IMR-90 (cell line): ENCODE measurements around the gene TBXAS1. TPM values are rescaled to one million over a fixed set of nuclear protein-coding genes. Genes with fewer than 3 reads are reported as not detected.

Source experiments
- ATAC-seq: fragments of 200-7000 bp; cut with Tn5 transposase; 2 replicates; pipeline ENCODE4 v1.9.1; 2020; ENCODE audit warnings: low read depth, mild to moderate bottlenecking, moderate library complexity
- BruUV-seq: library from RNA; stranded (reverse); fragments of 400-500 nt; replicated peaks from 2 replicates; lab custom pipeline; 2021; lab: Mats Ljungman, UMichigan
- CTCF ChIA-PET: fragments of 300-600 bp; formaldehyde crosslinking; extraction: SDS; loops from one replicate; lab custom pipeline; 2021; ENCODE audit warnings: antibody characterized with exemption; lab: Yijun Ruan, JAX
- POLR2A ChIA-PET: fragments of 300-600 bp; sonication (Branson Sonifier 250); formaldehyde crosslinking; loops from one replicate; lab custom pipeline; 2022; ENCODE audit warnings: antibody characterized with exemption; ENCODE audit not compliant: unreplicated experiment; lab: Charles Lee
- DNase-seq: peaks from one replicate; pipeline ENCODE4 v3.0.0; 2013
- H2AFZ ChIP-seq: replicated peaks from 2 replicates; pipeline ENCODE3; 2013; ENCODE audit warnings: low read length, mild to moderate bottlenecking; ENCODE audit not compliant: poor library complexity
- H2AK5ac ChIP-seq: 2 replicates; pipeline ENCODE4 v1.6.1; 2013; ENCODE audit warnings: low read depth, low read length, inconsistent platforms
- H2AK9ac ChIP-seq: replicated peaks from 2 replicates; pipeline ENCODE3; 2013; ENCODE audit warnings: mild to moderate bottlenecking, low read depth, low read length, moderate library complexity; ENCODE audit not compliant: poor library complexity
- H2BK120ac ChIP-seq: 2 replicates; pipeline ENCODE4 v1.6.1; 2013; ENCODE audit warnings: low read depth, low read length, inconsistent platforms
- H2BK15ac ChIP-seq: 3 replicates; pipeline ENCODE4 v1.6.1; 2013; ENCODE audit warnings: low read depth, low read length, inconsistent platforms
- H2BK20ac ChIP-seq: 2 replicates; pipeline ENCODE4 v1.6.1; 2013; ENCODE audit warnings: low read depth, mild to moderate bottlenecking, inconsistent platforms, low read length, moderate library complexity
- H2BK5ac ChIP-seq: 2 replicates; pipeline ENCODE4 v1.6.1; 2013; ENCODE audit warnings: mild to moderate bottlenecking, low read depth, low read length, inconsistent platforms; ENCODE audit not compliant: poor library complexity, severe bottlenecking
- H3K14ac ChIP-seq: replicated peaks from 2 replicates; pipeline ENCODE4 v1.6.1; 2013; ENCODE audit warnings: low read depth, low read length, inconsistent platforms
- H3K18ac ChIP-seq: 2 replicates; pipeline ENCODE4 v1.6.1; 2013; ENCODE audit warnings: low read depth, low read length, control low read depth
- H3K23ac ChIP-seq: 2 replicates; pipeline ENCODE4 v1.6.1; 2013; ENCODE audit warnings: low read depth, low read length, inconsistent platforms
- H3K27ac ChIP-seq: 2 replicates; pipeline ENCODE4 v1.5.1; 2013; ENCODE audit warnings: mild to moderate bottlenecking, control low read depth, low read length; ENCODE audit not compliant: insufficient read depth
- H3K27me3 ChIP-seq: 2 replicates; pipeline ENCODE4 v1.6.1; 2013; ENCODE audit warnings: low read length; ENCODE audit not compliant: control insufficient read depth, insufficient read depth
- H3K36me3 ChIP-seq: 2 replicates; pipeline ENCODE4 v1.6.1; 2013; ENCODE audit warnings: low read length, mixed read lengths; ENCODE audit not compliant: control insufficient read depth, insufficient read depth
- H3K4ac ChIP-seq: 2 replicates; pipeline ENCODE4 v1.6.1; 2013; ENCODE audit warnings: low read depth, low read length, inconsistent platforms
- H3K4me1 ChIP-seq: 2 replicates; pipeline ENCODE4 v1.6.1; 2013; ENCODE audit warnings: low read length, mixed read lengths; ENCODE audit not compliant: control insufficient read depth, insufficient read depth
- H3K4me2 ChIP-seq: 2 replicates; pipeline ENCODE4 v1.6.1; 2013; ENCODE audit warnings: low read depth, mild to moderate bottlenecking, control low read depth, low read length, moderate library complexity
- H3K4me3 ChIP-seq: 2 replicates; pipeline ENCODE4 v1.5.1; 2013; ENCODE audit warnings: low read depth, mild to moderate bottlenecking, control low read depth, low read length, moderate library complexity; ENCODE audit not compliant: insufficient read depth
- H3K56ac ChIP-seq: 2 replicates; pipeline ENCODE4 v1.6.1; 2013; ENCODE audit warnings: low read length, inconsistent platforms; ENCODE audit not compliant: insufficient read depth; ENCODE audit errors: extremely low read depth
- H3K79me1 ChIP-seq, 2 experiments: 2 replicates each; pipeline ENCODE4 v1.6.1; 2013; ENCODE audit warnings: low read length in 2 of 2, inconsistent platforms in 1 of 2, low read depth in 1 of 2
- H3K9ac ChIP-seq: 2 replicates; pipeline ENCODE4 v1.6.1; 2013; ENCODE audit warnings: low read depth, low read length, control low read depth
- H3K9me1 ChIP-seq: 2 replicates; pipeline ENCODE4 v1.6.1; 2013; ENCODE audit warnings: low read length, inconsistent platforms; ENCODE audit not compliant: insufficient read depth
- H3K9me3 ChIP-seq: 2 replicates; pipeline ENCODE4 v1.6.1; 2013; ENCODE audit warnings: low read length; ENCODE audit not compliant: control insufficient read depth, insufficient read depth
- H4K20me1 ChIP-seq: 2 replicates; pipeline ENCODE4 v1.6.1; 2013; ENCODE audit warnings: low read length, inconsistent platforms; ENCODE audit not compliant: insufficient read depth
- H4K5ac ChIP-seq: 2 replicates; pipeline ENCODE4 v1.6.1; 2013; ENCODE audit warnings: mild to moderate bottlenecking, low read depth, low read length, control low read depth
- H4K8ac ChIP-seq, 2 experiments: 2 replicates each; pipeline ENCODE4 v1.6.1; 2013; ENCODE audit warnings: low read depth in 2 of 2, low read length in 2 of 2, control low read depth in 1 of 2, inconsistent platforms in 1 of 2
- H4K91ac ChIP-seq: 2 replicates; pipeline ENCODE4 v1.6.1; 2013; ENCODE audit warnings: low read depth, low read length, inconsistent platforms; ENCODE audit not compliant: insufficient read depth
- CEBPB ChIP-seq: IDR thresholded peaks from 2 replicates; pipeline ENCODE4 v1.6.1; 2012; ENCODE audit warnings: low read depth, low read length, improper control_type of control experiment
- CTCF ChIP-seq: conservative IDR thresholded peaks from 2 replicates; pipeline ENCODE4 v1.5.1; 2012; ENCODE audit warnings: mild to moderate bottlenecking, low read depth, low read length, improper control_type of control experiment
- WGBS, 2 experiments: methylation state at CpG; one replicate each; pipeline versions ENCODE4 v1.1.5 to v1.1.7; 2013; ENCODE audit warnings: missing lambda C conversion rate in 2 of 2; ENCODE audit not compliant: insufficient read length in 1 of 2; ENCODE audit errors: extremely low coverage in 2 of 2; 5-methylcytosine and 5-hydroxymethylcytosine counted together
- dilution Hi-C: fragments of 300-500 bp; cut with HindIII; formaldehyde crosslinking; loops from one replicate; pipeline ENCODE4 v1.14.3; 2018; ENCODE audit warnings: low sequenced_read_pairs; ENCODE audit not compliant: unreplicated experiment
- in situ Hi-C: fragments of 300-500 bp; cut with MboI; formaldehyde crosslinking; loops from 3 replicates; pipeline ENCODE4 v1.14.3; 2019; ENCODE audit warnings: low sequenced_read_pairs, inconsistent platforms, mixed read lengths
- intact Hi-C: fragments of 100-400 bp; cut with micrococcal nuclease; formaldehyde crosslinking; loops from 2 replicates; pipeline ENCODE4 v1.10.0; 2022
- polyA plus RNA-seq, 3 experiments: library from polyadenylated mRNA; depleted of rRNA; stranded (reverse); fragments of >200 nt; gene quantifications; 2 replicates each; pipeline ENCODE4 v1.2.3, GENCODE V29; 2012; ENCODE audit warnings: low replicate concordance in 1 of 3
- total RNA-seq: library from RNA; depleted of rRNA; stranded (reverse); fragments of >200 nt; gene quantifications from 2 replicates; pipeline ENCODE4 v1.2.3, GENCODE V29; 2012

The TBXAS1 gene
- total and polyA plus RNA-seq, 2 of the 4 experiments (the other 2 are of a cell fraction), result 5.9 to 10.8 TPM

DNA sequence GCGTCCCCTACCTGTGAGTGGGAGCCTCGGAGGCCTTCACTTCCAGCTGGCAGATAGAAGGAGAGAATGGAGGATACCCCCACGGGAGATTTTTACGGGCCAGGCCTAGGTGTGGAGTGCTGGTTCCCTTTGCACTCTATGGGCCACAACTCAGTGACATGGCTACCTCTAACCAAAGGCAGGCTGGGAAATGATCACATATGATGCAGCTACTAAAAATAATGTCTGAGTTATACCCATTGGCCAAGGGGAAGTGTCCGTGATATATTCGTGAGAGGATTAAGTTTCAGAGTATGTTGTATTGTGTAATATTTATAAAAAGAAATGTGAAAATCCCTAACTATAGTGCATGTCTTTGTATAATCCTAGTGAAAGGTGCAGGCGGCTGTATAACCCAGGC, 37.7 kb upstream of the TBXAS1 start:
- WGBS, 2 experiments, result no CpG with 5 or more reads among the region's 7 CpGs
- TF ChIP-seq CTCF (no peak), CEBPB (peak; percentile 31; the same call in 1 of the 2 replicates)
- Histone ChIP-seq H3K23ac (no peak overlapping the region), H2AK5ac (no peak overlapping the region), H2BK15ac (no peak overlapping the region), H2BK20ac (no peak overlapping the region), H3K18ac (no peak overlapping the region), H3K9me3 (no peaks in the 10 kb centered on the region), H3K36me3 (peaks cover 26% of the 10 kb centered on the region), H4K20me1 (no peaks in the 10 kb centered on the region), H3K14ac (no peak overlapping the region), H2BK120ac (no peak overlapping the region), H3K4ac (no peak overlapping the region), H3K9me1 (peaks cover 3% of the 10 kb centered on the region; the same call in 1 of the 2 replicates), H3K4me2 (no peak overlapping the region), H3K79me1 (peaks cover 0 to 8% of the 10 kb centered on the region in 2 experiments; a peak in 1 of 4 replicates), H4K8ac (no peak overlapping the region), H4K5ac (no peak overlapping the region), H3K27me3 (no peaks in the 10 kb centered on the region), H2AFZ (no peak overlapping the region), H3K56ac (no peak overlapping the region), H2BK5ac (no peak overlapping the region), H4K91ac (no peak overlapping the region), H3K4me1 (no peaks in the 10 kb centered on the region), H3K27ac (no peak overlapping the region), H3K4me3 (no peak overlapping the region), H2AK9ac (no peak overlapping the region), H3K9ac (no peak overlapping the region)
- ChIA-PET POLR2A (no interaction called here), CTCF (interaction anchor here (1.3 kb wide), 1 partner anchor 20 kb away, joined by 4 read pairs; no protein-coding TSS in a partner anchor)
- in situ Hi-C loops (no loop called here), dilution Hi-C loops (no loop called here), intact Hi-C loops (no loop called here)
- no peak for DNase-seq
- no TSS peak for BruUV-seq
- ATAC-seq, result no peak
